Stimulated activated CD4-positive, alpha-beta T cell treated with anti-CD3 and anti-CD28 coated beads, Interleukin-12 subunit alpha, Interleukin-12 subunit beta, amount 100 ng/mL, for 4 hours (primary cell): Measurements from ENCODE around the gene UNCX.
"Not testable (repeated sequence)": the region's sequence is repeated elsewhere in the genome, so short reads cannot be mapped to it uniquely, and the experiment has no call there.

ENCODE experiments used
- DNase-seq: peaks from one replicate; pipeline ENCODE4 v3.0.0-alpha.2; 2020

UNCX gene

DNA sequence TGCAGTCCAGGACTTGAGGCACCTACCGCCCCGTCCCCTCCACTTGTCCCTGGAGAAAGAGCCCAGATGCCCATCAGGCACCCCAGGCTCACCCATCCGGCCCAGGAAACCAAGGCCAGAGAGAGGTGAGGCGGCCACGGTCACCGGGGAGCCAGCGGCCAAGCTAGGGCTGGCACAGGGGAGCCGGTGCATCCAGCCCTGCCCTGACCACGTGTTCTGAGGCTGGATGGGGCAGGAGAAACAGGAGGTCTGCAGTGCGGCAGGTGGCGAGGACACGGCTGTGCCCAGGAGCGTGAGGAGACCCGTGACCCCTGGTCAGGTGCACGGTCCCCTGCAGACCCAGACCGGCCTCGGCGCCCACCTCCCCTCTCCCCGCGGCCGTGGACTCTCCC is 27.6 kb downstream of the UNCX start:
- no peak for DNase-seq

DNA sequence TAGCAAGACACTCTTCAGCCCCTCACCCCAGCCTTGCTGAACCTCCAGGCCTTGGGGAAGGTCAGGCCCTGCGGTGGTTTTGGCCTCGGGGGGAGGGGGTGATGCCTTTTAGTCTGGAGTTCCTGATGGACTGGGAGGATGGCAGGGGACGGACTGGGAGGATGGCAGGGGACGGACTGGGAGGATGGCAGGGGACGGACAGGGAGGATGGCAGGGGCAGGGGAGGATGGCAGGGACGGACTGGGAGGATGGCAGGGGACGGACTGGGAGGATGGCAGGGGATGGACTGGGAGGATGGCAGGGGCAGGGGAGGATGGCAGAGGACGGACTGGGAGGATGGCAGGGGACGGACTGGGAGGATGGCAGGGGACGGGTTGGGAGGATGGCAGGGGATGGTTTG is 28.4 kb downstream of the UNCX start:
- not testable (repeated sequence) for DNase-seq

DNA sequence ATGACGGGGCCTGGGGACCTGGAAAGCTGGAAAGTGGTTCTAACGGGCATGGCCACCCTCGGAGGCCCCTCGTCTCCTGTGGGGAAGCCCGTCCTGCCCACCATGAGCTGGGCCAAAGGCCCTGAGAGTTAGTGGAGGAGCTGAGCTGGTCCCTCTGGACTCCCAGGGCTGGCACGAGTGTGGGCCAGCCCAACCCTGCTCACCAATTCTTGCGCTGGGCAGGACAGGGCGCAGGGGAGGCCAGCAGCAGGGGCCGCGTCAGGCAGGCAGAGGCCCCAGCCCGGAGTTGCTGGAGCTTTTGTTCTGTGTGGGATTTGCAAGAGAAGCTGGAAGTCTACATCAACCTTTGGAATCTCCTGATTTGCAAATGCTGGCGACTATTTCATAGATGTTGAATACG is 29.8 kb downstream of the UNCX start:
- DNase-seq, result no peak

- DNase-seq, result no peak
Observed at GRCh38 chr7:1263391-1263951, 30.8 kb downstream of the UNCX start.

- DNase-seq, result no peak
Observed at GRCh38 chr7:1264345-1265280, 31.9 kb downstream of the UNCX start.

- no peak for DNase-seq
Observed at GRCh38 chr7:1267016-1267900, 34.6 kb downstream of the UNCX start.

GRCh38 chr7:1268076-1268815 is 35.6 kb downstream of the UNCX start:
- DNase-seq, result no peak

DNA sequence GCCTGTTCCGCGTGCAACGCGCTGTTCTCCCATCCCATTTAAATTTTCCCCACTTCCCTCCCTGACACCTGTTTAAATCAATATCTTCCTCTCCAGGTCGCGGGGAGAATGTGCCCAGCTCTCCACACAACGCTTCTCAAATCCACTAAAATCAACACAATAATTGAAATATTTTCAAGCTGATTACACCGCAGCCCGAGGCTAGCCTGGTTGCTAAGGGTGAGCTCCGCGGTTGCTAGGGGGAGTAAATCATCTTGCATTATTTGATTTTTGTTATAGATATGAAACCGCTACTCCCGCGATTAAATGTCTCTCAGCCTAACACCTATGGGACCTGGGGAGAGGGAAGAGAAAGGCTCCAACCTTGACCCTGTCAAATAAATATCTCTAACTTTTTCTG is 36.2 kb downstream of the UNCX start:
- no peak for DNase-seq

DNA sequence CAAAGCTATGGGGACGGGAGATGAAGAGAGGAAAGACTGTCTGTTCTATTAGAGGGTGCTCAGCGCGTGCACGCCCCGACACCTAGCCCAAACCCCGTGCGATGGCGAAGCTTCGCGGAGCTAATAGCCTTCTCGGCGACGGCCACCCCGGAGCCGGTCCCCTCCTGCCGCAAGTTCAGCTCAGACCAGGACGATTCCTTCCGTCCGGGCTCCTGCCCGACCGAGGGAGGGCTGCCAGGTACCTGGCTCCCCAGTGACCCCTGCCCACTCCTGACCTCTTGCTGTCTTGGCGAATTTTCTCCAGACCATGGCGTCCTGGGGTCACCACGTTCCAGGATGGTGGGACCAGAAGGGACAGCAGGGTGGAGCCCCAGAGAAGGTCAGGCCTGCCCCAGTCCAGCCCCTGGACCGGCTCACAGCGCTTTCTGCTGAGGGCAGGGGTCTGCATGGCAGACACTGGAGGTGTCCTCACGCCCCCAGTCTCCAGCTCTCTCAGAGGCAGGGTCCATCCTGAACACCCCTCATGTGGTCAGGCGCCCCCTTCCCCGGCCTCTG is 36.7 kb downstream of the UNCX start:
- no peak for DNase-seq

DNA sequence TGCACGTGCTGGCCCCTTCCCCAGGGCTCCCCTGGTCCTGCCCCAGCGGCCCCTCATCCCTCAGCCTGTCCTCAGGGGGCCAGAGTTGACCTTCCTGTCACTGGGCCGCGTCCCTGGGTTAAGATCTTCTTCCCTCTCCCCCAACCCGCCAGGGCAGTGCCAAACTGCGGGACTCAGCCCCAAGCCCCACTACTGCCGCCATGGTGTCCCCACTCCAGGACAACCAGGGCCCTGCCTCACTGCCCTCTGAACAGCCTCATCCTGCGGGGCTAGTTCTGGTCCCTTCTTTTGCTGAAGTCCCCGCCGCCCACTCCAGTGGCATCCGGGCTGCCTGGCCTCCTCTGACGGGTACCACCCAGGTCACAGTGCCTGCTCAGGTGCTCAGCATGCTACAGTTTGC is 37.5 kb downstream of the UNCX start:
- no peak for DNase-seq

GRCh38 chr7:1271046-1271445 is 38.4 kb downstream of the UNCX start:
- DNase-seq, result no peak

- DNase-seq, result no peak
Observed at GRCh38 chr7:1271656-1272055, 39.0 kb downstream of the UNCX start.

DNA sequence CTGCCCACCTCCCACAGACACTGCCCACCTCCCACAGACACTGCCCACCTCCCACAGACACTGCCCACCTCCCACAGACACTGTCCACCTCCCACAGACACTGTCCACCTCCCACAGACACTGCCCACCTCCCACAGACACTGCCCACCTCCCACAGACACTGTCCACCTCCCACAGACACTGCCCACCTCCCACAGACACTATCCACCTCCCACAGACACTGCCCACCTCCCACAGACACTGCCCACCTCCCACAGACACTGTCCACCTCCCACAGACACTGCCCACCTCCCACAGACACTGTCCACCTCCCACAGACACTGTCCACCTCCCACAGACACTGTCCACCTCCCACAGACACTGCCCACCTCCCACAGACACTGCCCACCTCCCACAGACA is 39.5 kb downstream of the UNCX start:
- not testable (repeated sequence) for DNase-seq

DNA sequence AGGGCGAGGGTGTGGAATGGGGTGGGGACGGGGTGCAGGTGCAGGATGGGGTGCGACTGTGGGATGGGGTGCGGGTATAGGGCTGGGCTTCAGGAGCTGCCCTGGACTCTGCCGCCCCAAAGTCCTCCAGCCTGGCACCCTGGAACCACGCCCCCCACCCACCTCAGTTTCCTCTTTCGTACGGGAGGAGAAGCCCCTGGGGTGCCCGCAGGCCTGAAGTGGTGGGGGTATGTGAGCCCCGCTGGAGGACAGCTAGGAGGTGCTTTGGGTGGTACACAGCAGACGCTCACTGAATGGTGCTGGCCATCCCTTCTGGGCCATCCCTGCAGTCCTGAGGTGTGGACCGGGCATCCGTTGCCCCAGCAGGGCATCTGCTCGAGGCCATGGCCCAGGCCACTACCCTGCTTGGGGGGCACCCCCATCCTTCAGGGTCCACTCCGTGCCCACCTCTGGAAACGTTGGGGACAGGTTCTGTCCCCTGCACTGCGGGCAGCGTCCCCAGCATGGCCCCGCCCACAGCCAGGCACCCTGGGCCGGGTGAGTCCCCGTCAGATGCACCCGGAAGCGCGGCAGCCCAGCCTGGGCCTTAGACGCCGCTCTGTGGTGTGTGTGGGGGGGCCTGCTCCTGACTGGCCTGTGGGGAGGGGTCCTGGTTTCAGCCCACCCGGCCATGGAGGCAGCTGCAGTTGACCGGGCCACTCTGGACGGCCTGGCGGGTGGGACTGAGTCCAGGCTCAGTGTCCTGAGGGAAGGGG is 41.6 kb downstream of the UNCX start:
- DNase-seq, result no peak

DNA sequence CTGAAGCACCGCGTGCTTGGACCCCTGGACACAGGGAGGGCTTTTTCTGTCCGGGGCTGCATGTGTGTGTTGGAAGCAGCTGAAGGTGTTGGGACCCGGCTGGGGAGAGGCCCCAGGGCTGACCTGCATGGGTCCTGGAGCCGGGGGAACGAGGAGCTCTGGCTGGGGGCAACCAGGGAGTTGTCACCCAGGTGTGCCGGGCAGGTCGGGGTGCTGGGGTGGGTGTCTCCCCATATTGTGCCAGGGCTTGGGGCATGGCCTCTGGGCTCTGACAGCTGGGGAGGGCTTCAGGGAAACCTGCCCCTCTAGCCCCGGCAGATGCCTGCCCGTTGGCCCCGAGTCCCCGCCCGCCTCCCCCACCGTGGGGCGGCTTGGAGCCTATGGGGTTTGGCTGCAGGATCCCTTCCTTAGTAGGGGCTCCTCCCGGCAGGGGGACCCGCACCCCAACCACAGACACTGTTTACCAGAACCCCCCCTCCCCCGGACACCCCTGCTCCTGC is 42.3 kb downstream of the UNCX start:
- no peak for DNase-seq

GRCh38 chr7:1275451-1276381 is 43.0 kb downstream of the UNCX start:
- DNase-seq, result no peak

- no peak for DNase-seq
Observed at GRCh38 chr7:1276626-1277175, 44.0 kb downstream of the UNCX start.

DNA sequence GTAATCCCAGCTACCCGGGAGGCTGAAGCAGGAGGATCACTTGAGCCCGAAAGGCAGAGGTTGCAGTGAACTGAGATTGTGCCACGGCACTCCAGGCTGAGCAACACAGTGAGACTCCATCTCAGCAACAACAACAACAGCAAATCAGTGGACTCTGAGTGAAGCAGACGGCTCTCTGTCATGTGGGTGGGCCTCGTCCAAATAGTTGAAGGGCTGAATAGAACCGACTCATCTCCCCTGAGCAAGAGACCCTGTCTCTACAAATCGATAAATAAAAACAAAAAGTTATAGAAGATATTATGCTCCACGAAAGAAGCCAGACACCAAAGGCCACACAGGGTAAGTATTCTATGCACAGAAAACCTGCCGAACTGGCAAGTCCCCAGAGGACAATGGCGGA is 45.9 kb downstream of the UNCX start:
- DNase-seq, result no peak

DNA sequence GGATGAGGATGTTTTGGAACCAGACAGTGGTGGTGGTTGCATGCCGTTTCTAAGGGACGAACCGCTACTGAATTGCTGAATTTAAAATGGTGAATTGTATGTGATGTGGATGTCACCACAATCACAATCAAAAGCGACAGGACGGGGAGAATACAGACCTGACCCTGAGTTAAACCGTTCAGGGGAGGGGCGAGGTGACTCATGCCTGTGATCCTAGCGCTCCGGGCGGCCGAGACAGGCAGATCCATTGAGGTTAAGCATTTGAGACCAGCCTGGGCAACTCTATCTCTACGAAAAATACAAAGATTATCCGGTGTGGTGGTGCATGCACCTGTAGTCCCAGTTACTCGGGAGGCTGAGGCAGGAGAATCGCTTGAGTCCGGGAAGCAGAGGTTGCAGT is 46.4 kb downstream of the UNCX start:
- no peak for DNase-seq

GRCh38 chr7:1279895-1280294 is 47.2 kb downstream of the UNCX start:
- DNase-seq, result not testable (repeated sequence)
